ENCODE data around the gene MTHFD1L.
"Not testable (repeated sequence)": the region's sequence is repeated elsewhere in the genome, so short reads cannot be mapped to it uniquely, and the experiment has no call there.

The MTHFD1L gene

GRCh38 chr6:151125651-151126416 lies 260.3 kb downstream of the MTHFD1L start:
- DNase-seq (ENCODE audit: low spot score) = not testable (repeated sequence)

GRCh38 chr6:151126417-151126724 lies 260.9 kb downstream of the MTHFD1L start:
- not testable (repeated sequence) for DNase-seq (ENCODE audit: low spot score)

GRCh38 chr6:151127133-151127798 lies 261.8 kb downstream of the MTHFD1L start:
- DNase-seq (ENCODE audit: low spot score) = not testable (repeated sequence)

GRCh38 chr6:151128763-151129370 lies 263.4 kb downstream of the MTHFD1L start:
- no peak for DNase-seq (ENCODE audit: low spot score)

- DNase-seq (ENCODE audit: low spot score) = no peak
Observed at GRCh38 chr6:151130329-151130728, 264.8 kb downstream of the MTHFD1L start.

- no peak for DNase-seq (ENCODE audit: low spot score)
Observed at GRCh38 chr6:151131324-151132007, 266.0 kb downstream of the MTHFD1L start.

GRCh38 chr6:151136141-151136755 lies 270.7 kb downstream of the MTHFD1L start:
- DNase-seq (ENCODE audit: low spot score) = no peak

- DNase-seq (ENCODE audit: low spot score) = no peak
Observed at GRCh38 chr6:151137542-151137941, 272.0 kb downstream of the MTHFD1L start.

- no peak for DNase-seq (ENCODE audit: low spot score)
Observed at GRCh38 chr6:151139524-151139923, 274.0 kb downstream of the MTHFD1L start.

GRCh38 chr6:151140767-151141166 lies 275.3 kb downstream of the MTHFD1L start:
- no peak for DNase-seq (ENCODE audit: low spot score)

GRCh38 chr6:151141685-151142084 lies 276.2 kb downstream of the MTHFD1L start:
- no peak for DNase-seq (ENCODE audit: low spot score)

GRCh38 chr6:151142676-151143075 lies 277.2 kb downstream of the MTHFD1L start:
- no peak for DNase-seq (ENCODE audit: low spot score)

- no peak for DNase-seq (ENCODE audit: low spot score)
Observed at GRCh38 chr6:151143337-151143736, 277.8 kb downstream of the MTHFD1L start.

GRCh38 chr6:151143806-151144205 lies 278.3 kb downstream of the MTHFD1L start:
- DNase-seq (ENCODE audit: low spot score) = no peak

GRCh38 chr6:151147118-151147832 lies 281.8 kb downstream of the MTHFD1L start:
- DNase-seq (ENCODE audit: low spot score) = no peak

GRCh38 chr6:151148111-151148510 lies 282.6 kb downstream of the MTHFD1L start:
- DNase-seq (ENCODE audit: low spot score) = no peak

- no peak for DNase-seq (ENCODE audit: low spot score)
Observed at GRCh38 chr6:151149793-151150192, 284.3 kb downstream of the MTHFD1L start.

All from ecto neural progenitor cell (in vitro differentiated cells).